GM18498 (cell line): ENCODE data around the gene LMAN1L.

Experiments used
- ATAC-seq: cut with Tn5 transposase; IDR thresholded peaks from one replicate; pipeline ENCODE4 v1.9.1; 2021; ENCODE audit warnings: mild to moderate bottlenecking, moderate library complexity; ENCODE audit not compliant: unreplicated experiment

The LMAN1L gene

DNA sequence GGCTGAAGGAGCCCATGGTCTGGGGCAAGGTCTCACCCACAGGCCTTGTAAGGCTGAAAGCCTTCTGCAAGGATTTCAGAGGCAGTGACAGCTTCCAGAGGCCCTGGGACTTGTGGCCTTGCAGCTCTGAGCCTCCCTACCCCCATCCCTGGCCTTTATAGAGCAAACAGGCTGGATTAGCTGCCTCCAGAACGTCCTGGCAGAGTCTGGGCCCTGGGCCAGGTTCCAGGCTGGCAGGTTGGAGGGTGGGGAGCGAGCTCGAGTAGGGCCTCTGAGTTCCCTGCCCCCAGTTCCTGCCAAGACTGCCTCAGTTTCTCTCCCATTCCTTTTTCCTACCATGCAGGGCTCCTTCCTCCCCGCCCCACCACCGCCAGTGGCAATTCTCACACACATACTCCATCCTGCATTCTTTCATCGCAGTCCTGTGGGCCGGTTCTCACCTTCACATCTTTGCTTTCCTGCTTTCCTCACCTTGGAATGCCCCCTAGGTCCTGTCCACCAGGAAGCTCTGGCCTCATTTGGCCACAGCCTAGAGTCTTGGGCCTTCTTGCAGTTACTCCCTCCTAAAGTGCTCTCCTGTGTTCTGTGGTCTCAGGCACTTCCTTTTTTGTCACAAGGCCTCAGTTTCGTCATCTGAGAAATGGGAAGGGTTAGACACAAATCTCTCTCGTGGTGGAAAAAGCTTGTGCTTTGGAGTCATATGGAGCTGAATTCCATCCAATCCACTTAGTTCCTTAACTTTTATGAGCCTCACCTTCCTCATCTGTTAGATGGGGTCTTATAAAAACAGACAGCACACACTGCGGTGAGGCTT is 2.7 kb downstream of the LMAN1L start:
- no peak for ATAC-seq

DNA sequence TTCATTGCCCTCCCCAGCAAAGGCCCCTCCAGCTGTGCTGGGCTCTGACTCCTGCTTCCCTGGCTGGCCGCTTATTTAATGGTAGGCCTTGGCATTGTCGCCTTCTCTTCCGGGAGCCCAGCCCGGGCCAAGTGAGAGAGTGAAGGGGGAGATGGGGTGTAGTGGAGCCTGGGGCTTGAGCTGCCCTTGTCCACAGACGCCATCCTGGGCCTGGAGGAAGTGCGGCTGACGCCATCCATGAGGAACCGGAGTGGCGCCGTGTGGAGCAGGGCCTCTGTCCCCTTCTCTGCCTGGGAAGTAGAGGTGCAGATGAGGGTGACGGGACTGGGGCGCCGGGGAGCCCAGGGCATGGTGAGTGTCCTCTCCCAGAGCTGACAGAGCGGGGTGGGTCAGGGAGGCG is 3.3 kb downstream of the LMAN1L start:
- ATAC-seq, result no peak

DNA sequence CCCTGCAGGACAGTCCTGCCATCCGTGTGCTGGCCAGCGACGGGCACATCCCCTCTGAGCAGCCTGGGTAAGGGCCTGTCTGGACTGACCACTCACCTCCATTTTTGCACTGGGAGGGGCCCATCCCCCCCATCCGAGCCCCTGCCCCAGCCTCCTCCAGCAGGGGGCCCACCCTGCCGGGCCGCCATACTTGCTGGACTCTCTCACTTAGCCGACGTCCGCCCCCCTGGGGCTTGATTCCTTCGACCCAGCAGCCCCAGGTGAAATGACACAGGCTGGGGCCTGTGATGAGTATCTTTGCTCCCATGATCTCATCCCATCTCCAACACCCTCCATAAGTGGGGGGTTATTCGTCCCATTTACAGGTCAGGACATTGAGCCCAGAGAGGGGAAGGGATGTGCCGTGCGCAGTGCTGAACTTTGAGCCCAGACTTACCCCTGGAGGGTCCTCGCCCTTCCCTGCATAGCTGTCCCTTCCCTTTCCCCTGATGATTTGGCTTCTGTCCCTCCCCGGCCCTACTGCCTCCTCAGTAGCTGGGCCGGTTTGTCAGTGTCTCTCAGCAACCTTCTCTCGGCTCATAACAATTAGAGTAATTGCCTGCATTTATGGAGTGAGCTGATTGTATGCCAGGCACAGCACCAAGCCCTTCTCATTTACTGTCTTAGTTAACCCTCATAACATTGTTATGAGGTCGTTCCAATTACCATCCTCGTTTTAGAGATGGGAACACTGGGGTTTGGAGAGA is 4.2 kb downstream of the LMAN1L start:
- ATAC-seq, result no peak

DNA sequence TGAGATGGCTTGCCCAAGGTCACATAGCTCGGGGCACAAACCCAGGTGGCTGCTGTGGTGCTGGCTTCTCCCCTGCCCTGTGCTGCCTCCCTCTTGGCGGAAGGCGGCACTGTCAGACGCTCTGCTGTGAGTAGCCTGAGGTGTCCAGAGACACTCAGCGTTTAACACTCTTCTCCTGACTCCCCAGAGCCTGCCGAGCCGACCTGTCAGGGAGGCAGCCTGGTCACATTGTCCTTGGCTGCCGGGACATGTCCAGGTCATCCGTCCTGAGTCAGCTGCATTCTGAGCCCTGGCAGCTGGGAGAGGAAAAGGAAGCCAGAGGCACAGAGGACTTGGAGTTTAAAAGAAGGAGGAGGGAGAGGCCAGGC is 4.7 kb downstream of the LMAN1L start:
- no peak for ATAC-seq

DNA sequence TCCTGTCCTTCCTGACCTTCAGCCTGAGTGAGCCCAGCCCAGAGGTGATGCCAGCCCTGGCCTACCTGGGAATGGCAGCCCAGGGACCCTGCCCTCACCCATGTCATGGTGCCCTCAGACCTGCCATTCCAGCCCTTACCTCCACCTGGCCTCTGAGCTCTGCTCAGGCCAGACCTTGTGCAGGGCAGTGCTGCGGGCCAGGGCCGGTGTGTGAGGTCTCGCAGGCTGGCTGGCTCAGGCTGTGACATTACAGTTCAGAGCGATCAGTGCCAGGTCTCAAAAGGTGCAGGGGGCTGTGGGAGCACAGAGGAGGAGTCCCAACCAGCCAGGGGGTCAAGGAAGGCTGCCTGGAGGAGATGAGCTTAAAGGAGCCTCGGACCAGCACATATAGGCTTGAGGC is 7.4 kb downstream of the LMAN1L start:
- ATAC-seq, result no peak

DNA sequence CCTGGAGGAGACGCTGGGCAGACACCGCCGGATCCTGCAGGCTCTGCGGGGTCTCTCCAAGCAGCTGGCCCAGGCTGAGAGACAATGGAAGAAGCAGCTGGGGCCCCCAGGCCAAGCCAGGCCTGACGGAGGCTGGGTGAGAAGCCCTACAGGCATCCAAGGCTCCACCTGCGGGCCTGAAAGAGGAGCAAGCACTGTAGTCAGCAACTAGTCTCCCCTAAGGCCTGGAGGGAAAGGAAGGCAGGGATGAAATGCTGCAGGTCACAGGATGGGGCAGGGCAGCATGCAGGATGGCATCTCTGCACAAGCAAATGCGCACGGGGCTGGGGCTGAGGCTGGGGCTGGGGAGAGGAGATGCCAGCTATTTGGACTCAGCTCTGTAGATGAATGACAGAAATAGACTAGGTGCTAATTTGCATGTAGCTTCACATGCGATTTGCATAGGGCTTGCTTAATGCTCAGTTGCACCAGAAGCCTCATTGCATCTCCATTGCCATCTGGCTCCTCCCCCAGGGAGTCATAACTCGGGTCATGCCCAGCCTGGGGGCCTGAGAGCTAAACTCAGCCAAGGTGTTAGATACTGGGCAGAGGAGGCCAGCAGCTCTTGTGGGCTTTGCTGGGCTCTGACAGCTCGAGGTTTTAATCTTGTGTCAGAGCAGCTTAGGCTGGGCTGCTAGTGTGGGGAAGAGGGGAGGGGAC is 8.6 kb downstream of the LMAN1L start:
- peak; percentile 82 for ATAC-seq

DNA sequence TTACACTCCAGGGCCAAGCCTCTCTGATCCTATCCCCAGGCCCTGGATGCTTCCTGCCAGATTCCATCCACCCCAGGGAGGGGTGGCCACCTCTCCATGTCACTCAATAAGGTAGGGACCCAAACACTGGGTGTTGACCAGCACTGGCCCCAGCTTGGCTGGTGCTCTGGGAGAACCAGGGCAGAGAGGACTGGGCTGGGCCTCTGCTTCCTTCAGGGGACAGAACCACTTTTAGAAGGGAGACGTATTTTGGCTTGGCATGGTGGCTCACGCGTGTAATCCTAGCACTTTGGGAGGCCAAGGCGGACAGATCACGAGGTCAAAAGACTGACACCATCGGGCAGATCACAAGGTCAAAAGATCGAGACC is 9.1 kb downstream of the LMAN1L start:
- no peak for ATAC-seq

DNA sequence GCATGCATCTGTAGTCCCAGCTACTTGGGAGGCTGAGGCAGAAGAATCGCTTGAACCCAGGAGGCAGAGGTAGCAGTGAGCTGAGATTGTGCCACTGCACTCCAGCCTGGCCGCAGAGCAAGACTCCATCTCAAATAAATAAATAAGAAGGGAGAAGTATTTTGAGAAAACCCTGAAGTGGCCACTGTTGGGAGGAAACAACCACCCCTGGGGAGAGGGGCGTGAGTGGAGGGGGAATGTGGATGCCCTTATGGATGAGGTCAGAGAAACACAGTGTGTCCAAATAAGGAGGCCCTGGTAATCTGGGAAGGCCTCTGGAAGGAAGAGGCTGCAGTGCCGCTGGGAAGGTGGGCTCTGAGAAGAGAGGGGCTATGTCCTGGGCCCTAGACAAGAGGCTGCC is 9.6 kb downstream of the LMAN1L start:
- no peak for ATAC-seq

DNA sequence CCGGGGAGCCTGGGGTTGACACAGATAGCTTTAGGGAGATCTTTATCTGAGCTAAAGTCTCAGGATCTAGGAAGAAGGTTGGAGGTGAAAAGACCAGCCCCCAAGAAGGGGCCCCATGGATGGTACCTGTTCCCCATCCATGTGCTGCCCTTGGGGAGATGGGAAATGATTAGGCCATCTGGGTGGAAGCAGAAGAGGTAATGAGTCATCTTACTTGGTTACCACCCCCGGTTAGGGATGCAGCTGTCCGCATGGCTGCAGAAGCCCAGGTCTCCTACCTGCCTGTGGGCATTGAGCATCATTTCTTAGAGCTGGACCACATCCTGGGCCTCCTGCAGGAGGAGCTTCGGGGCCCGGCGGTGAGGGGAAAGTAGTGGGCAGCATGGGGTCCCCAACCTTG is 10.7 kb downstream of the LMAN1L start:
- ATAC-seq, result no peak

DNA sequence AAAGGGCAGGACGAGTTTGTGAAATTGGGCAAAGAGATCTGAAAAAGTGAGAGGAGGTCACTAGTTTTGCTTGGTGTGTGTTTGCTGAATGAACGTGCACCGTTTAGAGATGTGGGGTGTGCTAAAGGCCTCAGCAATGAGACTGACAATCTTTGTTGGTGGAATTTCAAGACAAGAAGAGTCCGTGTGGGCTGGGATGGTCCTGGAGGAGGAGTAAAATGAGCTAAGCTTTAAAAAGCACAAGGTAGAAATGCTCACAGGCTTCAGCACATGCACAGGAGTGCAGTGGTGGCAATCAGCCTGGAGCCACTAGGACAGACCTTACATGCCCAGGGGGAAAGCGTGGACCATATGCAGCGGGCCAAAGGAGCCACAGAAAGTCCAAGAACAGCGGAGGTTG is 12.3 kb downstream of the LMAN1L start:
- no peak for ATAC-seq

DNA sequence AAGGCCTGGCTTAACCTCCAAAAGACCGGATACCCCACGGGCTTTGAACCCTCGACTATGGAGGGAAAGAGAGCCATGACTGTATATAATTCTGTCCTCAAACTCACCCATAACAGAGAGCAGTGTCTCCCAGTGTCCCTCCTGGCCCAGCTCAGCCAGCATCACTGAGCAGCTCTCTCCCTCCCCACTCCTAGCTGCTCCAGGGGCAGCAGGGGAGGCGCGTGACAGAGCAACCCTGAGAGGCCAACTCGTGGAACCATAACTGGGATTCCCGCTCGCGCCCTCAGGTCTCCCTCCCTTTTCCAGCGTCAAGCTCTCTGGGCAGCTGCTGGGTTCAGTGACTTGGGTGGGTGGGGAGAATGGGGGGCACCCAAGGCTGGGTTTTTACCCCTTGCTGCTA is 13.2 kb downstream of the LMAN1L start:
- ATAC-seq, result no peak

DNA sequence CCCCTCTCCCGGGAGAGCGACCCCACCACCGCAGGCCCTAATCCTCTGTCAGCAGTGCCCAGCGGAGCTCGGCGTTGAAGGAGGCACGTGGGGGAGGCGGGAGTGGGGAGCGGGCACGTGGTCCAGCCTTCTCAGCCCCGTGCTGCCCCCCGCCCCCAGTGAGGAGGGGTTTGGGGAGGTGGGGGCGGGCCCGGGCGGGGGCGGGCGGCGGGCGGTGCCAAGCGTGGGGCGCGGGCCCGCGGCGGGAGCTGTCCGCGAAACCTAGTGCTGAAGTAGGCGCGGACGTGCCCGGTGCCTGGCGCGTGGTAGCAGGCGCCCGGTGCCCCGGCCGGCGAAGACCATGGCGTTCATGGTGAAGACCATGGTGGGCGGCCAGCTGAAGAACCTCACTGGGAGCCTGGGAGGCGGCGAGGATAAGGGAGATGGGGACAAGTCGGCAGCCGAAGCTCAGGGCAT is 13.8 kb downstream of the LMAN1L start, which contains the start of gene CPLX3:
CPLX3 (plus strand) TSS at position 264 of the 456 bp plus-strand sequence; CDS start at position 341, 77 bp downstream.
- ATAC-seq, result no peak

DNA sequence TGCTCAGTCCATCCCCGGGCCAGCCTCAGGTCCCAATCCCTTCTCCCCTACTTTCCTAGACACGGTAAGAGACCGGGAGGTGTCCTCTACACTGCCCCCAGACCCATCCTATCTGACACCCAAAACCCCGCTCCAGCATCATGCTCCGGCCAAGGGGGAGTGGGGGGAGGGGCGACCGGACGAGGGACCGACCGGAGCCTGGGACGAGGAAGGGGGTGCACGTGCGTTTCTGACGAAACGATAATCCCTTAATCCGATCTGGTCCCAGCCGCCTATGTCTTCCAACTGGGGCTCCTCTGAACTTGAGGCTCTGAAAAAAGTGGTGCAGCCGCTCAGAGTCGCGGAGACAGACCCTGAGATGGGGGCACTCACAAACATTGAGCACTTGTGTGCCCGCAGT is 14.3 kb downstream of the LMAN1L start:
- no peak for ATAC-seq

DNA sequence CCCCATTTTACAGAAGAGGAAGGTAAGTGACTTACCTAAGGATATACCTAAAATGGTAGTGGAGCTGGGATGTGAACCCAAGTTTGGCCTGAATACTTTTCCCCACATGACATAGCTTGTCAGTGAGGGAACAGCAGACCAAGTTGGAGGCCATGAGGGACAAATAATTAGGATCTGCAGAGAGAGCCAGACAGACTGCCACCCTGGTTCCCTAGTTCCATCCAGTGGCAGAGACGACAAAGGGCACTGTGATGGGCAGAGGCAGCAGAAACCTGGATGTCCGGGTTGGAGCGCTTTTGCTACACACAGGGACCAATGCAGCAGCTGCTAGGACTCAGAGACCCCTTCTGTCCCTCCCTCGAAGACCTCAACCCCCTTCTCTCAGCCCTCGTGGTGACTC is 15.0 kb downstream of the LMAN1L start:
- no peak for ATAC-seq

DNA sequence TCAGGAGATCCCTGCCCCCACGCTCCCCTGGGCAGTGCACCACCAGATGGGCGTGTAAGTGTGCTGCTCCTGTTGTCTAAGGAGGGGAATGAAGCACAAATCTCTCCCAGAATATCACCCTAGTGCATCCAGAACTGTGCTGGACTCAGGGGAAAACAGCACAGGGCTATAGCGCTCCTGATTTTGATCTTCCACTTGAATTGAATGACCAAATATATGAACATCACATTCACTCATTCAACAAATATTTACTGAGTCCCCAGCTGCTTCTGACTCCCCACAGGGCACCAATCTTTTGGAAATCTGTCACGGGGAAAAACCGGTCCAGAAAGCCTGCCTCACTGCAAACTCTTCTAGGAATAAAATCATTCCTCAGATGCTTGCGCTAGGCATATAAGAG is 16.2 kb downstream of the LMAN1L start:
- ATAC-seq, result no peak

DNA sequence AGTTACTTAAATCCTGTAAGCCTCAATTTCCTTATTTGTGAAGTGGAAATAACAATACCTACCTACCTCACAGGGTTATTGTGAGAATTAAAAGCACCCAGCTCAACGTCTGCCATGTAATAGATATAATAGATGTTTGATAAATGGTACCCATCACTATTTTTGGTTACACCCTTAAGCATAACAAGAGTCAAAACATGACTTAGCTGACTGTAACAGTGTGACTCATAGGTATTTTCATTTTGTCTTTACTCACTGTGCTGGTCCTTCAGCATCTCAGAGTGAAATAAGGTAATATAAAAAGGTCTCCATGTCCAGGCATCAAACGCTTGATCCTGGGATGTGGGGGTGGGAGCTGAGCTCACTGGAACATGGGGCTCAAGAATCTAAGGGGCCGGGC is 16.9 kb downstream of the LMAN1L start:
- no peak for ATAC-seq

DNA sequence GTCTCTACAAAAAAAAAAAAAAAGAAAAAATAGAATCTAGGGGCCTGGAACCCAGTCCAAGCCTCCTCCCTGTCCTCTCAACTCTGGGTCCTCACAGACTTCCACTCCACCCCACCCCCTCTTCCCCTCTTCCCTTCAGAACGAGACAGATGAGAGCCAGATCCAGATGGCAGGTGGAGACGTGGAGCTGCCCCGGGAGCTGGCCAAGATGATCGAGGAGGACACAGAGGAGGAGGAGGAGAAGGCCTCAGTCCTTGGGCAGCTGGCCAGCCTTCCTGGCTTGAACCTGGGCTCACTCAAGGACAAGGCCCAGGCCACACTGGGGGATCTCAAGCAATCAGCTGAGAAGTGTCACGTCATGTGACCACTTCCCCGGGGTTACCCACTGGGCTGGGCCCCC is 17.4 kb downstream of the LMAN1L start:
- ATAC-seq, result no peak

DNA sequence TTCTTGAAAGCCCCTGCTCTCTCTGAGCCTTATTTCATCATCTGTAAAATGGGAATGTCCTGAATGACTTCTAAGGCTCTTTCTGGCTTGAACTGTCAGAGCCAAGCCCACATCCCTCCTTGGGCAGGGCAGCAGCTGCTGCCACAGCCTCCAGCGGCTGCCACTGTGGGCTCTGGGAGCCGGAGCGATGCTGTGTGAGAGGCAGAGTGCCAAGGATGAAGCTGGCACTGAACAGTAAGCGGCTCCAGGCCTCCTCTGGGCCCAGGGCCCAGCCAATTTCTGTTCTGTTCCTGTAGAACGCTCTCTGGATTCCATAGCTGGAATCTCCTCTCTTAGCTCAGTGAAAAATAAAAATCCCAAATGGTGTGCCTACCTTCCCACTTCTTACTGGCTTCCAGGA is 18.2 kb downstream of the LMAN1L start:
- no peak for ATAC-seq

DNA sequence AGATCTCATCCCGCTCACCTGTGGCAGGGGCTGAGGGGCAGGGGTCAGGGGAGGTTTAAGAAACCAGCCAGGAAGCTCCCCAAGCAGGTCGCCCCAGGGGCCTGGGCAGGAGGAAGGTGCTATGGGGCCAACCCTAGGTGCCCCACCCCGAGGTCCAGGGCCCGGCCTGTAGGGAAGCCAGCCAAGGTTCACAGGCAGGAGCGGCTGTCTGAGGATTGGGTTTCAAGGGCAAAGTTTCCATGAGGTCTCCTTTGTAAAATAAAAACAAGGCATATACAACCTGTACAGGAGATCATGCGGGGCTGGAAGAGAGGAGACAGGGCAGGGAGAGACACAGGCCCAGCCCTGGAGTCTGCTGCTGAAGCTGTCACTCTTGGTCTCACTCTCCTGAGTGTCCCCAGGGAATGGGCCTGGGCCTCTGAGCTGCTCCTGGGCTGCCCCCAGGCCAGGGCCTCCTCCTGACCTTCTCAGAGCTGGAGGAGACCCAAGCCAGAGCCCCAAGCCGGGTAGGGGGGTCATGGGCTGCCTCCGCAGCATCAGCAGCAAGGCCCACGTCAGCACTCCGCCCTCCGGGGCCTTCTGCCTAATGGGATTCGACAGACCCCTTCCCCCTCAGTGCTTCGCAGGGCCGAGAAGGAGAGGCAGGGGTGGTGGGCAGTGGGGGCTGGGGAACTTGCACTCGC is 19.3 kb downstream of the LMAN1L start:
- ATAC-seq, result no peak

DNA sequence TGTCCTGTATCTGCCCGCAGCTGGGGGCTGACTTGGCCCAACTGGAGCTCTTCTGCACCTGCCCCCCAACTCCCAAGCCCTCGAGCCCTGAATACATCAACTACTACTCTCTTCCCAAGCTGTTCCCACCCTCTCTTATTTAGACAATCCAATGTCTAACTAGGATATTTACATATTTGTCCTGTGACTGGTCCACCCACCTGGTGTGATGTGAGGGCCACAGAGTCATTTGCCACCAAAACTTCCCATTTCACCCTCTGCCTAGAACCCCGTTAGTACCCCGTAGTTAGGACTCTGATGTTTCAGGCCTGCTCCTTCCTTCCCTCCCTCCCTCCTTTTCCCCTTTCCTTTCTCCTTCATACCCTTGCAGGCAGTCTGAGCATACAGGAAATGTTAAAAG is 20.2 kb downstream of the LMAN1L start:
- ATAC-seq, result no peak
